ENCODE data around the gene CGN. TPM values are rescaled to one million over a fixed set of nuclear protein-coding genes. Genes with fewer than 3 reads are reported as not detected.
A peak's percentile ranks its signal among the peaks of the same experiment; 100 is the strongest.

The CGN gene
- total and polyA plus RNA-seq, 2 experiments from 2014 or later, result 11.8 to 37.0 TPM

- Mint-ChIP-seq H3K27ac (peak overlapping the region; percentile 98), H3K4me1 (peaks cover 40% of the 10 kb centered on the region), H3K4me3 (peak overlapping the region; percentile 85), H3K27me3 (ENCODE audit: insufficient read depth, low read depth, poor library complexity) (peaks cover 5% of the 10 kb centered on the region), H3K36me3 (ENCODE audit: low read depth) (peaks cover 11% of the 10 kb centered on the region), H3K9me3 (no peaks in the 10 kb centered on the region)
- Histone ChIP-seq H3K4me1 (ENCODE audit: insufficient read depth) (peaks cover 49% of the 10 kb centered on the region), H3K79me2 (replicated peaks; ENCODE audit: insufficient read depth) (peaks cover 44% of the 10 kb centered on the region), H3K4me2 (peak overlapping the region; percentile 96), H2AFZ (no peak overlapping the region), H3K27ac (ENCODE audit: low read depth) (peak overlapping the region; percentile 94), H3K27me3 (ENCODE audit: insufficient read depth) (no peaks in the 10 kb centered on the region), H3K4me3 (peak overlapping the region; percentile 91), H3F3A (replicated peaks; ENCODE audit: low read depth) (peaks cover 37% of the 10 kb centered on the region), H3K9me2 (ENCODE audit: insufficient read depth) (no peaks in the 10 kb centered on the region), H4K20me1 (replicated peaks; ENCODE audit: insufficient read depth) (peaks cover 7% of the 10 kb centered on the region; the same call in 1 of the 2 replicates), H3K36me3 (ENCODE audit: insufficient read depth) (no peaks in the 10 kb centered on the region)
- peak; percentile 26 for ATAC-seq
- DNase-seq (ENCODE audit: low spot score), result peak; percentile 87
- TF ChIP-seq ZNF114 (CRISPR knock-in tag; IDR thresholded peaks at IDR 0.05) (no peak), JUNB (IDR thresholded peaks at IDR 0.05; ENCODE audit: unreplicated experiment) (no peak), CTCF (conservative IDR thresholded peaks at IDR 0.05; ENCODE audit: low read depth in 2 of 2) (no peak), STAT1 (IDR thresholded peaks at IDR 0.05; ENCODE audit: unreplicated experiment) (no peak)
These were observed 1.8 kb downstream of the CGN start for GRCh38 chr1:151512801-151513625.

GRCh38 chr1:151513626-151514121 is 2.5 kb downstream of the CGN start:
- peaks cover 49% of the 10 kb centered on the region for H3K4me1 ChIP-seq (ENCODE audit: insufficient read depth)
- peak overlapping the region; percentile 94 for H3K27ac ChIP-seq (ENCODE audit: low read depth)
- peak; percentile 62 for DNase-seq (ENCODE audit: low spot score)
- Mint-ChIP-seq H3K27ac (peak overlapping the region; percentile 98), H3K36me3 (ENCODE audit: low read depth) (peaks cover 16% of the 10 kb centered on the region), H3K9me3 (no peaks in the 10 kb centered on the region), H3K27me3 (ENCODE audit: insufficient read depth, low read depth, poor library complexity) (peaks cover 5% of the 10 kb centered on the region), H3K4me3 (peak overlapping the region; percentile 85), H3K4me1 (peaks cover 40% of the 10 kb centered on the region)
- peaks cover 7% of the 10 kb centered on the region; the same call in 1 of the 2 replicates for H4K20me1 ChIP-seq (replicated peaks; ENCODE audit: insufficient read depth)
- H3F3A ChIP-seq (replicated peaks; ENCODE audit: low read depth), result peaks cover 37% of the 10 kb centered on the region
- no peak overlapping the region for H2AFZ ChIP-seq
- TF ChIP-seq JUNB (IDR thresholded peaks at IDR 0.05; ENCODE audit: unreplicated experiment) (no peak), ETS1 (IDR thresholded peaks at IDR 0.05) (no peak), EZH2phosphoT487 (IDR thresholded peaks at IDR 0.05; ENCODE audit: unreplicated experiment) (no peak), ZNF331 (CRISPR knock-in tag; IDR thresholded peaks at IDR 0.05; ENCODE audit: low read depth) (no peak), EZH2 (IDR thresholded peaks at IDR 0.05; ENCODE audit: low read depth, unreplicated experiment) (no peak), STAT1 (IDR thresholded peaks at IDR 0.05; ENCODE audit: unreplicated experiment) (no peak), CTCF (conservative IDR thresholded peaks at IDR 0.05; ENCODE audit: low read depth in 2 of 2) (no peak), NANOG (IDR thresholded peaks at IDR 0.05; ENCODE audit: borderline replicate concordance) (no peak), ZNF114 (CRISPR knock-in tag; IDR thresholded peaks at IDR 0.05) (no peak)
- H3K4me2 ChIP-seq, result peak overlapping the region; percentile 96
- peaks cover 44% of the 10 kb centered on the region for H3K79me2 ChIP-seq (replicated peaks; ENCODE audit: insufficient read depth)
- H3K27me3 ChIP-seq (ENCODE audit: insufficient read depth), result no peaks in the 10 kb centered on the region
- no peaks in the 10 kb centered on the region for H3K36me3 ChIP-seq (ENCODE audit: insufficient read depth)
- peak overlapping the region; percentile 91 for H3K4me3 ChIP-seq
- ATAC-seq, result peak; percentile 3; the same call in 2 of the 3 replicates
- H3K9me2 ChIP-seq (ENCODE audit: insufficient read depth), result no peaks in the 10 kb centered on the region

All from GM23338 (cell line).